NCI-H146 treated with DMSO at 0.1 percent for 48 hours (cell line): ENCODE results near the gene RNF38.
"Not testable (repeated sequence)": the region's sequence is repeated elsewhere in the genome, so short reads cannot be mapped to it uniquely, and the experiment has no call there.

ENCODE experiments used
- DNase-seq: peaks from one replicate; lab custom pipeline; 2025; ENCODE audit not compliant: unreplicated experiment; lab: John Stamatoyannopoulos, UW

The RNF38 gene

DNA sequence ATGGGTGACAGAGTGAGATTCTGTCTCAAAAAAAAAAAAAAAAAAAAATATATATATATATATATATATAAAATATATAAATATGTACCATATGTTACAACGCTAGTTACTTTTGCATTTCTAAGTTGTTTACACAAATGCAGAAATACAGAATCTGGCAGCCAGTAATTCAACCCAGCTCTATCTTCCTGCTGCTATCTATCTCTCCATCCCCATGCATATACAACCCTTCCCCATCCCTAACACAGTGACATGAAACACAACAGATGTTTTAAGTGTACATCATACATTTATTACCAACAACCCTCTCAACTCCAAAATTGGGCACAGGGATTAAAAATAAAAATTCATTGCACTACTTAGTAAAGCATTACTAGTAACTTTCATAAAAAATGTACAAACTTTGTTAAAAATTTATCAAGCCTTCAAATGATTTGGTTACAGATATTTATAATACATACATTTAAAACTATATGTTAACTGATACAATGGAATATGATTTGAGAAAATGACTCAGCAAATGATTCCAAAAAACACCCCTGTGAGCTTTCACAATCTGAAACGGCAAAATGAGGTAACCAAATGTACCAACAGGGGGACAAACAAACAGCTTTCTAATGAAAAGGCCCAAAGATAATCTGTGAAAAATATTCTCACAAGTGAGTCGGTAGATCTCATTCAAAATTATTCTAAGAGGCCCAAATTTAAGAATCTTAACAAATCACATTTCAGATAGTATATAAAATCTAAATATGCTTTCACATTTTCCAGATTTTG is 63.8 kb downstream of the RNF38 start:
- no peak for DNase-seq

DNA sequence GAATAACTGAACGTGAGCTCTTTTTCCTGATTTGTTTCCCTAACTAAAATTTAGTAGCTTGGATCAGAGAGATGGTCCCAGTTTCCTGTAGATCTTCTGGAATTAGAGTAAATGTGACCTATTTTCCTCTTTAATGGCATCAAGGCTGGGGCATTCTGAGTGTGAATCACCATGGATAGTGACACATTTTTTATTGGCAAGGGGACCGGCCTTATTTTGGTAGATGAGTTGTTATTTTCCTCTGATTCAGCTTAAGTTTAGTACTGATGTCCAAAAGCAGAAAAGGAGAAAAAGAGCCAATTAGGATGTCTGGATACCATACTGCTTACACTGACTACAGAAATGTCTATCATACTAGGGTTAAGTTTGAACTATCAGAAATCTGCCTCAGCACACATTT is 68.1 kb downstream of the RNF38 start:
- DNase-seq = no peak

DNA sequence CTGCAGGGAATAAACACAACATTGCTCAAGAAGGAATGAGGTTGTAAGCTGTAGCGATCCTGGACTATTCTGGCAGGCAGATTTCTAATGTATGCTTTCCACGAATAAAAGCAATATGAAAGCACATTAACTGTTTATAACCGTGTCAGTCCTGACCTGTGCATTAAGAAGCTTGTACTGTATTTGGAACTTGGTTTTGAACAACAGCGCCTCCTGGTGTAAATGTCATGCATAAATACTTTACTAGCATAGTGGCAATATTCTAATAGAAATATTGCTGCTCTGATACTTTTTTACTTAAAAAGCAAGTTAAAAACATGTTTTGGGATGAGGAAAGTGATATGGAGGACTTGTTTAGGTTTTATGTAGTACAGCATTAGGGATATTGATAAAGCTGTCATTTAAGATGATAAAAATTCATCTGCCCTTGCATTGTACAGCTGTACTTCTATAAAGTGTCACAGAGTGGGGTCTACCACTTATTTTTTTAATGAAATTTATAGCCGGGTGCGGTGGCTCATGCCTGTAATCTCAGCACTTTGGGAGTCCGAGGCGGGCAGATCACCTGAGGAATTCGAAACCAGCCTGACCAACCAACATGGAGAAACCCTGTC is 71.2 kb downstream of the RNF38 start:
- peak; percentile 68 for DNase-seq

GRCh38 chr9:36325081-36325828 is 74.8 kb downstream of the RNF38 start:
- no peak for DNase-seq

DNA sequence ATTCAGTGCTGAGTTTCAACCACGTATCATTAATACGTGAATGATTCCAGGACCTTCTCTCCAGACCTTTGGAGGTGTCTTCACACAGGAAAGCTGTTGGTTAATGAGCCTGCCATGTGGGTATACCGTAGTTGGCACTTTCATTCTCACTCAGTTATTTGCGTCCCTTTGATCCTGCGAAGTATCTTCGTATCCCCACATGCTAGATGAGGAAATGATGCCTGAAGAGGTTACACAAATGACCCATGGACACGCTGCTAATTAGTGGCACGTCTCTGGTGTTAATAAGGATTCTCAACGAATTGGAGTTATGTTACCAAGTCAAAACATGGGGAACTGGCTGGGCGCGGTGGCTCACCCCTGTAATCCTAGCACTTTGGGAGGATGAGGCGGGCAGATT is 76.1 kb downstream of the RNF38 start:
- no peak for DNase-seq

DNA sequence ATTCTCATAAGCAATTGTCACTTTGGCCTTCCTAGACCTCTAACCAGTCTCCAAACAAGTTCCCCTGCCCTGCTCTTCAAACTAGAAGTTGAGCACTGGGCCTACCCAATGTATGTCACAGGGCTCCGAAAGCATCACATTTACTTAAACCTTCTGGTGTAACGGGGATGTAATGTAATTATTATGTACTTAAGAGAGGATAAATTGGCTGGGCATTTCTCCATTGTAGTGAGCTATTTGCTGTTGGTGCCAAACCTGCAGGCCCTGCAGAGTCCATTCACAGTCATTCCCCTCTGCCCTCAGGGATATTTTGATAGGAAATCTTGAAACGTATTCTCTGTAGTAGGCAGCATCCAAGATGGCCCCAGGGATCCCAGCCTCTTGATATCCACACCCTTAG is 77.6 kb downstream of the RNF38 start:
- peak; percentile 69 for DNase-seq

DNA sequence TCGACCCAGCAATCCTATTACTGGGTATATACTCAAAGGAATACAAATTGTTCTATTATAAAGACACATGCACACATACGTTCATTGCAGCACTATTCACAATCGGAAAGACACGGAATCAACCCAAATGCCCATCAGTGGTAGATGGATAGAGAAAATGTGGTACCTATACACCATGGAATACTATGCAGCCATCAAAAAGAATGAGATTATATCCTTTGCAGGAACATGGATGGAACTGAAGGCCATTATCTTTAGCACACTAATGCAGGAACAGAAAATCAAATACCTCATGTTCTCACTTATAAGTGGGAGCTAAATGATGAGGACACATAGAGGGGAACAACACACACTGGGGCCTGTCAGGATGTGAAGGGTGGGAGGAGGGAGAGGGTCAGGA is 78.2 kb downstream of the RNF38 start:
- not testable (repeated sequence) for DNase-seq

- DNase-seq = no peak
These were observed 79.6 kb downstream of the RNF38 start for GRCh38 chr9:36320466-36320865.

- no peak for DNase-seq
These were observed 80.3 kb downstream of the RNF38 start for GRCh38 chr9:36319806-36320205.

- DNase-seq = no peak
These were observed 80.9 kb downstream of the RNF38 start for GRCh38 chr9:36319183-36319582.

DNA sequence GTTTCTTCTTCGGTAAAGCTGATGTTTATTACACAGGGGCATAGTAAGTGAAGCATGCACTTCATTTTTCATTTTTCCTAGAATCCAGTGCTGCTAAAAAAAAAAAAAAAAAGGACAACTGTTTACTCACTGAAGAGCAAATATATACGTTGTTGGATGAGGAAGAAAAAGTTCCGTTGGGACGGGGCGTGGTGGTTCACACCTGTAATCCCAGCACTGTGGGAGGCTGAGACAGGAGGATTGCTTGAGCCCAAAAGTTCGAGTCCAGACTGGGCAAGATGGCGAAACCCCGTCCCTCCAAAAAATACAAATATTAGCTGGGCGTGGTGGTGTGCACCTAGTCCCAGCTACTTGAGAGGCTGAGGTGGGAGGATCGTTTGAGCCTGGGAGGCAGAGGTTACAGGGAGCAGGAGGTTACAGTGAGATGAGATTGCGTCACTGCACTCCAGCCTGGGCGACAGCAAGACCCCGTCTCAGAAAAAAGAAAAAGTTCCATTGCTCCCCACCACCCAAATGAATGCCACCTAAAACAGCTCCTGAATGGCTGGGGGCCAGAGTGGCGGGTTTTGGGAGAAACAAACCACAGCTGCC is 81.8 kb downstream of the RNF38 start:
- DNase-seq = no peak

DNA sequence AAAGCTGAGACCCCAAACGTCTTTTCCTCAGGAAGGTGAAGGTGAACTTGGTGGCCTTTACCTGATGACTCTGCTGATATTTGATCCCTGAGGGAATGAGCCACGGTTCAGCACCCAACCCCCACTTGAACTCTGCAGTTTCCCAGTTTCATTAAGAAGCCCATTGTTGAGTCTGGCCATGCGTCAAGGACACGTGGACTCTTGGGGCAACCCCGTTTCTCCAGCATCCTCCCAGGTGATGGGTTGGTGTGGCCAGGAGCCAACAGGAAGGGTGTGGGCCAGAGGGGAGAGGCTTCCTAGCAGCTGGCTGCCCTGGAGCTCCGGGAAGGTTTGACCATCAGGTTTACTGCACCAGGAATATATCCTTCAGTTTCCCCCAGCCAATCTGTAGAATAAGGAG is 82.3 kb downstream of the RNF38 start:
- peak; percentile 38 for DNase-seq

DNA sequence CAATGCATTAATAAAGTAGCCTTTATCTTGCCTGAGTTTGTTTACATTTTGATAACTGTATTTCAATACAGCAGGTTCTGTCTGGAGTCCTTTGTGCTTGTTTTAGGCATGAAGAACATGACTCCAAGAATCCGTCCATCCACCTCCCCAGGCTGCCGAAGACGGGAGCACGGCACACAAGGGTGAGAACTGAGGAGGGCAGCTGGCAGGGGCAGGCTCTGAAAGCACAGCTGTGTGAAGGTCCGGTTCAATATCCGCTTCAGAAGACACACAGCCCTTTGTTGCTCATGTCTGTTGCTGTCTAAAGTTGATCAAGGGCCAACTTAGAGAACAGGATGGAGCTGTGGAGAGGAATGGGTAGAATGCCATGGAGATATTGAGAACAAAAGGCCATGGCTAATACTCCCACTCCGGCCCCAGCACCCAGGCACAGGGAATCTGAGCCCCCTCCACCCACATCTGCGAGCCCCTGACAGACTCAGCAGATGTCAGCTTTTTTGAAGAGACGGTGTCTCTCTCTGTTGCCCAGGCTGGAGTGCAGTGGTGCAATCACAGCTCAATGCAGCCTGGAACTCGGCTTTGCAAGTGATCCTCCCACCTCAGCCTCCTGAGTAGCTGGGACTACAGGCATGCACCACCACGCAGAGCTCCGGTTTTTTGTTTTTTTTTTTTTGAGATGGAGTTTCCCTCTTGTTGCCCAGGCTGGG is 83.3 kb downstream of the RNF38 start:
- no peak for DNase-seq

DNA sequence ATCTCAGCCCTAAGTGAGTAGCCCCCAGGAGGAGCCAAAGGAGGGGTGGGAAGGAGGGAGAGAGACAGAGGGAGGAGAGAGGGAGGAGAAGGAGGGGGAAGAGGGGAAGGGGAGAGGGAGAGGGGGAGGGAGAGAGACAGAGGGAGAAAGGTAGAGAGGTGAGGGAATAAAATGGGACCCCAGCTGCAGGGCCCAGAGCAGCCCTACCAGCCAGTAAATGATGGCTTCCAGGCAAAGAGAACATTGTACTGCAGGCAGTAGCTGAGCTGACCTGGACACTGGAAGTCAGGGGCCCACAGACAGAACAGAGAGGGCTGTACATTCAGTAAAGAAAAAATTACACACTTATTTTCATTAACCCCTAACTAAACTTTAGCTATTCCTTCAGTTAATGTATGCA is 84.0 kb downstream of the RNF38 start:
- DNase-seq = no peak

DNA sequence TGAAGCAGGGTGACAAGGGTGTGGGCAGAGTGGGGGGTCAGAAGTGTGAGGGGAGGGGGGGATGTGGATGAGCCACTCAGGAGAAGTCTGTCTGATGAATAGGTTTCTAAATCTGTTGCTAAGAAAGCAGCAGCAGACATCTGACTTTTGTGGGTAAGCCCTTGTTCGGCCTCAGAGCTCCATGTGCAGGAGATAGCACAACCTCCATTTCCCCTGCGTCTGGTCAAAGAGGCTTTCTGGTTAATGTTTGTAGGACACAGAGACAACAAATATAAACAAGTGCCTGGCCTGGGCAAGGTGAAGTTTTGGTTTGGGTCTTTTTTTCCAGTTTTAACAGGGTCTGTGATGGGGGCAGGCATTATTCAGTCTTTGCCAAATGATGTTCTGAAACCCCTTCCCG is 84.8 kb downstream of the RNF38 start:
- no peak for DNase-seq

DNA sequence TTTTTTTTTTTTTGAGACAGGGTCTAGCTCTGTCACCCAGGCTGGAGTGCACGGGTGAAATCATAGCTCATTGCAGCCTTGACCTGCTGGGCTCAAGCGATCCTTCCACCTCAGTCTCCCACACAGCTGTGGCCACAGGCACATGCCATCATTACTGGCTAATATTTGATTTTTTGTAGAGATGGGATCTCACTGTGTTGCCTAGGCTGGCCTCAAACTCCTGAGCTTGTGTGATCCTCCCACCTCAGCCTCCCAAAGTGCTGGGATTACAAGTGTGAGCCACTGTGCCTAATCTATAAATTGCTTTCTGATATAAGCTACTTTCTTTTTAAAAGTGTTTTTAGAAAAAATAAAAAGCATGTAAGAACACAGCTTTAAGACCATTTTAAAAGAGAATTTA is 85.3 kb downstream of the RNF38 start:
- no peak for DNase-seq

- DNase-seq = no peak
These were observed 93.4 kb downstream of the RNF38 start for GRCh38 chr9:36306471-36307306.

DNA sequence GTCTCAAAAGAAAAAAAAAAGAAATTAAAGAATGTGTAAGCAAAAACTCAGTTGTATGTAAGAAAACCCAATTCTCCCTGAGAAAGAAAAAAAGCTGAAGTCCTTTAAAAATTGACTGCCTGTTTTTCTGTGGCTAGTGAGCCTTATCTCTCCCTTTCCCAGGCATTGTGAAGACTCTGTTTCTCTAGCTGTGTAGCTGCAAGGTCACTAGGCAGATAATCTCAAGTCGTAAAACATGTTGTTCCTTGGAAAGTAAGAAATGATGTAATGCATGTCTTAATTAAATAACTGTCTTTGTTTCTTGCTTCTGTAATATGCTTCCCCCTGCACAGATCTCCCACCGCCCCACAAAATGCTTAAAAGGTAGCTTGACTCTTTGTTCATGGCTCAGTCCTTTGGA is 95.7 kb downstream of the RNF38 start:
- DNase-seq = not testable (repeated sequence)

- no peak for DNase-seq
These were observed 98.8 kb downstream of the RNF38 start for GRCh38 chr9:36301227-36301626.

GRCh38 chr9:36298566-36298965 is 101.5 kb downstream of the RNF38 start:
- DNase-seq = no peak
